Measurements from ENCODE around the gene UBE3D. TPM values are rescaled to one million over a fixed set of nuclear protein-coding genes. Genes with fewer than 3 reads are reported as not detected.

Gene UBE3D
- total RNA-seq, 1 experiment from 2014 or later, result 14.0 TPM

DNA sequence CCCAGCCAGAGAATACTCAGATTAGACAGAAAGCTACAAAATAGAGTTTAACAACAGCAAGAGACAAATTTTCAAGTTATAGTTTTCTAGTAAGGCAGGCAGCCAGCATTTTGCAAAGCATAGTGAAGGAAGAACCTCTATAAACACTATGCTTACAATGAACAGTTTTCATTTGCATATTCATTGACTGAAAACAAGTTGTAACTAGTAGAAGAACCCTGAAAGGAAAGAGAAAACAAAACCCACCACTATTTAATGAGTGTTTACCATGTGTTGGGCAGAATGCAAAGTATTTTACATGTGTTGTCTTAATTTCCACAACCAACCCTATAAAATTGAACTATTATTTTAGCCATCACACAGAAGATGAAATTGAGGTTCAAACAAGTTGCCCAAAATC, 196.1 kb downstream of the UBE3D start:
- CTCF ChIA-PET, result no interaction called here
- POLR2A ChIA-PET, result interaction anchor here (0.6 kb wide), 1 partner anchor 33 kb away, joined by 3 read pairs; no protein-coding TSS in a partner anchor
- Mint-ChIP-seq H3K27me3 (ENCODE audit: low read depth) (no peaks in the 10 kb centered on the region), H3K27ac (no peak overlapping the region), H3K36me3 (no peaks in the 10 kb centered on the region), H3K4me3 (no peak overlapping the region), H3K4me1 (peaks cover 14% of the 10 kb centered on the region), H3K9me3 (no peaks in the 10 kb centered on the region)
- DNase-seq (ENCODE audit: low spot score) (no peak), ATAC-seq (no peak)
- no peak for TF ChIP-seq FOXP1 (CRISPR knock-in tag; IDR thresholded peaks at IDR 0.05; ENCODE audit: borderline replicate concordance)
- TF ChIP-seq, protein P1, sequence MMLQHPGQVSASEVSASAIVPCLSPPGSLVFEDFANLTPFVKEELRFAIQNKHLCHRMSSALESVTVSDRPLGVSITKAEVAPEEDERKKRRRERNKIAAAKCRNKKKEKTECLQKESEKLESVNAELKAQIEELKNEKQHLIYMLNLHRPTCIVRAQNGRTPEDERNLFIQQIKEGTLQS (CRISPR knock-in tag; conservative IDR thresholded peaks at IDR 0.05), result no peak
- TF ChIP-seq ZNF232 (CRISPR knock-in tag; IDR thresholded peaks at IDR 0.05), result no peak
- TF ChIP-seq KAT7 (CRISPR knock-in tag; IDR thresholded peaks at IDR 0.05; ENCODE audit: borderline replicate concordance), result no peak
- TF ChIP-seq TEAD4 (CRISPR knock-in tag; IDR thresholded peaks at IDR 0.05), result no peak
- TF ChIP-seq ZNF671 (CRISPR knock-in tag; IDR thresholded peaks at IDR 0.05), result no peak
- TF ChIP-seq ATF1 (CRISPR knock-in tag; IDR thresholded peaks at IDR 0.05), result no peak
- TF ChIP-seq, protein P2, sequence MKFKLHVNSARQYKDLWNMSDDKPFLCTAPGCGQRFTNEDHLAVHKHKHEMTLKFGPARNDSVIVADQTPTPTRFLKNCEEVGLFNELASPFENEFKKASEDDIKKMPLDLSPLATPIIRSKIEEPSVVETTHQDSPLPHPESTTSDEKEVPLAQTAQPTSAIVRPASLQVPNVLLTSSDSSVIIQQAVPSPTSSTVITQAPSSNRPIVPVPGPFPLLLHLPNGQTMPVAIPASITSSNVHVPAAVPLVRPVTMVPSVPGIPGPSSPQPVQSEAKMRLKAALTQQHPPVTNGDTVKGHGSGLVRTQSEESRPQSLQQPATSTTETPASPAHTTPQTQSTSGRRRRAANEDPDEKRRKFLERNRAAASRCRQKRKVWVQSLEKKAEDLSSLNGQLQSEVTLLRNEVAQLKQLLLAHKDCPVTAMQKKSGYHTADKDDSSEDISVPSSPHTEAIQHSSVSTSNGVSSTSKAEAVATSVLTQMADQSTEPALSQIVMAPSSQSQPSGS (CRISPR knock-in tag; IDR thresholded peaks at IDR 0.05; ENCODE audit: borderline replicate concordance, low read depth), result no peak
- no peak for TF ChIP-seq JUN (CRISPR knock-in tag; IDR thresholded peaks at IDR 0.05)
- no peak for TF ChIP-seq SMAD3 (CRISPR knock-in tag; IDR thresholded peaks at IDR 0.05; ENCODE audit: borderline replicate concordance)
- TF ChIP-seq E2F4 (CRISPR knock-in tag; IDR thresholded peaks at IDR 0.05; ENCODE audit: borderline replicate concordance, low read depth), result no peak
- no peak for TF ChIP-seq ARID4B (CRISPR knock-in tag; IDR thresholded peaks at IDR 0.05; ENCODE audit: borderline replicate concordance)
- no peak for TF ChIP-seq ZNF512 (CRISPR knock-in tag; IDR thresholded peaks at IDR 0.05; ENCODE audit: borderline replicate concordance)
- TF ChIP-seq ZNF416 (CRISPR knock-in tag; IDR thresholded peaks at IDR 0.05), result no peak
- no peak for TF ChIP-seq HMGA2 (CRISPR knock-in tag; IDR thresholded peaks at IDR 0.05)
- TF ChIP-seq, protein P3, sequence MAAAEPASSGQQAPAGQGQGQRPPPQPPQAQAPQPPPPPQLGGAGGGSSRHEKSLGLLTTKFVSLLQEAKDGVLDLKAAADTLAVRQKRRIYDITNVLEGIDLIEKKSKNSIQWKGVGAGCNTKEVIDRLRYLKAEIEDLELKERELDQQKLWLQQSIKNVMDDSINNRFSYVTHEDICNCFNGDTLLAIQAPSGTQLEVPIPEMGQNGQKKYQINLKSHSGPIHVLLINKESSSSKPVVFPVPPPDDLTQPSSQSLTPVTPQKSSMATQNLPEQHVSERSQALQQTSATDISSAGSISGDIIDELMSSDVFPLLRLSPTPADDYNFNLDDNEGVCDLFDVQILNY (CRISPR knock-in tag; IDR thresholded peaks at IDR 0.05), result no peak

DNA sequence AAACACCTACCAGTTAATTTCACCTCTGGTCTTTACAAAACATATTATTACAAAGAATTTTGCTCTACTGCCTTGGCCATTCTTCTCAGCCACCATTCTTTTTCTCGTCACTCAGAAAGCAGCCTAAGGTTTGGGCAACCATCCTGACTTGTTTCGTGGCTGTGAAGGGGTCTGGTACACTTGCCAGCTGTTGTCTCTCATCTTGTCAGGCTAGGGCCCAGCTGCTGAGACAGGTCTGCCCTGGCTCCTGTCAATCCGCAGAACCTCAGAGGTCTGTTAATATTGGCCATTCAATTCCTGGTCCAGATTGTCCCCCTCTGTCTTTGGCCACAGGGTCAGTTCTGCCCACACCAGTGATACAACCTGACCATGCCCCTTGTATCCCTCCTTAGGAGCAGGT, 197.7 kb downstream of the UBE3D start:
- Mint-ChIP-seq H3K27ac (no peak overlapping the region), H3K27me3 (ENCODE audit: low read depth) (no peaks in the 10 kb centered on the region), H3K9me3 (peaks cover 7% of the 10 kb centered on the region; the same call in 1 of the 2 replicates), H3K4me3 (no peak overlapping the region), H3K4me1 (peaks cover 14% of the 10 kb centered on the region), H3K36me3 (no peaks in the 10 kb centered on the region)
- no peak for ATAC-seq
- POLR2A ChIA-PET, result no interaction called here
- CTCF ChIA-PET, result no interaction called here
- no peak for DNase-seq (ENCODE audit: low spot score)
- TF ChIP-seq CBFB (CRISPR knock-in tag; IDR thresholded peaks at IDR 0.05; ENCODE audit: low read depth) (no peak), STAT6 (CRISPR knock-in tag; conservative IDR thresholded peaks at IDR 0.05; ENCODE audit: low read depth) (no peak), ELF4 (CRISPR knock-in tag; IDR thresholded peaks at IDR 0.05; ENCODE audit: low read depth) (no peak), PRRX2 (CRISPR knock-in tag; IDR thresholded peaks at IDR 0.05) (no peak), NFATC4 (CRISPR knock-in tag; IDR thresholded peaks at IDR 0.05) (no peak)
- TF ChIP-seq, protein P4, sequence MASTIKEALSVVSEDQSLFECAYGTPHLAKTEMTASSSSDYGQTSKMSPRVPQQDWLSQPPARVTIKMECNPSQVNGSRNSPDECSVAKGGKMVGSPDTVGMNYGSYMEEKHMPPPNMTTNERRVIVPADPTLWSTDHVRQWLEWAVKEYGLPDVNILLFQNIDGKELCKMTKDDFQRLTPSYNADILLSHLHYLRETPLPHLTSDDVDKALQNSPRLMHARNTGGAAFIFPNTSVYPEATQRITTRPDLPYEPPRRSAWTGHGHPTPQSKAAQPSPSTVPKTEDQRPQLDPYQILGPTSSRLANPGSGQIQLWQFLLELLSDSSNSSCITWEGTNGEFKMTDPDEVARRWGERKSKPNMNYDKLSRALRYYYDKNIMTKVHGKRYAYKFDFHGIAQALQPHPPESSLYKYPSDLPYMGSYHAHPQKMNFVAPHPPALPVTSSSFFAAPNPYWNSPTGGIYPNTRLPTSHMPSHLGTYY (CRISPR knock-in tag; IDR thresholded peaks at IDR 0.05), result no peak
